SK-N-SH (cell line): ENCODE data around the gene ZNRF1.

Source experiments
- CHD2 ChIP-seq: fragments of 150-350 bp; IDR thresholded peaks from 2 replicates; pipeline ENCODE4 v1.6.1; 2018; ENCODE audit warnings: low read length; ENCODE audit not compliant: partially characterized antibody
- CTCF ChIP-seq: fragments of 200-600 bp; sonication (generic); IDR thresholded peaks from 2 replicates; pipeline ENCODE4 v1.6.1; 2017; ENCODE audit warnings: antibody characterized with exemption, mild to moderate bottlenecking, moderate library complexity
- EP300 ChIP-seq, 2 experiments: IDR thresholded peaks; 2 replicates each; pipeline versions ENCODE4 v1.4.0 to v1.6.1; 2012; ENCODE audit warnings: borderline replicate concordance in 1 of 2, low read depth in 1 of 2, low read length in 1 of 2
- FOXJ3 ChIP-seq: sonication (generic); formaldehyde crosslinking; IDR thresholded peaks from 2 replicates; pipeline ENCODE4 v1.5.1; 2020; ENCODE audit warnings: mild to moderate bottlenecking, missing genetic modification reagents
- GATA2 ChIP-seq: sonication (generic); formaldehyde crosslinking; IDR thresholded peaks from 2 replicates; pipeline ENCODE4 v1.5.0; 2020; ENCODE audit warnings: mild to moderate bottlenecking, missing genetic modification reagents
- MEF2A ChIP-seq: IDR thresholded peaks from 2 replicates; pipeline ENCODE4 v1.4.0; 2012; ENCODE audit warnings: low read depth, borderline replicate concordance
- POLR2AphosphoS5 ChIP-seq: IDR thresholded peaks from 2 replicates; pipeline ENCODE4 v1.6.1; 2012; ENCODE audit warnings: low read depth, low read length
- SIN3A ChIP-seq: IDR thresholded peaks from 2 replicates; pipeline ENCODE4 v1.6.1; 2012; ENCODE audit warnings: low read depth, mild to moderate bottlenecking, low read length, moderate library complexity, borderline replicate concordance
- SMC3 ChIP-seq: IDR thresholded peaks from 2 replicates; pipeline ENCODE4 v1.6.1; 2012; ENCODE audit warnings: low read depth, low read length, improper control_type of control experiment
- TCF12 ChIP-seq: IDR thresholded peaks from 2 replicates; pipeline ENCODE4 v1.4.0; 2012
- YY1 ChIP-seq: IDR thresholded peaks from 2 replicates; pipeline ENCODE4 v1.4.0; 2012; ENCODE audit warnings: low read depth, mild to moderate bottlenecking
- TF ChIP-seq, protein P1 (sequence below): IDR thresholded peaks from 2 replicates; pipeline ENCODE4 v1.4.0; 2012; ENCODE audit warnings: low read depth
- TF ChIP-seq, protein P2 (sequence below): fragments of 150-350 bp; IDR thresholded peaks from 2 replicates; pipeline ENCODE4 v1.6.1; 2017; ENCODE audit warnings: antibody characterized with exemption, low read length, low read depth, borderline replicate concordance

DNA sequence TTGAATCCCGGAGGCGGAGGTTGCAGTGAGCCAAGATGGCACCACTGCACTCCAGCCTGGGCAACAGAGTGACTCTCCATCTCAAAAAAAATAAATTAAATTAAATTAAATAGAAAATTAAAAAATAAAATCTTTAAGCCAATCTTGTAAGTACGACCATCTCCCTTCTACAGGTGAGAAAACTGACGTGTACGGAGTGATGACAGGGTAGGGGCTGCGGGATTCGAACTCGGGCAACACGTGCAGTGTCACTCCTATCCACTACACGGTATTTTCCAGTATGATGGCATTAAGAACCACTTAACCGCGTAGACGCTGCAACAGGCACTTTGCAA lies 14.7 kb upstream of the ZNRF1 start:
- TF ChIP-seq CTCF: no peak
- no peak for TF ChIP-seq CHD2
- TF ChIP-seq POLR2AphosphoS5: no peak
- TF ChIP-seq, protein P1, sequence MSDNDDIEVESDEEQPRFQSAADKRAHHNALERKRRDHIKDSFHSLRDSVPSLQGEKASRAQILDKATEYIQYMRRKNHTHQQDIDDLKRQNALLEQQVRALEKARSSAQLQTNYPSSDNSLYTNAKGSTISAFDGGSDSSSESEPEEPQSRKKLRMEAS: no peak
- no peak for TF ChIP-seq EP300 (IDR thresholded peaks at IDR 0.05; ENCODE audit: borderline replicate concordance in 1 of 2, low read depth in 1 of 2, low read length in 1 of 2)
- no peak for TF ChIP-seq FOXJ3 (CRISPR knock-in tag)
- no peak for TF ChIP-seq SIN3A
- no peak for TF ChIP-seq SMC3
- no peak for TF ChIP-seq YY1
- TF ChIP-seq GATA2: no peak
- no peak for TF ChIP-seq MEF2A
- TF ChIP-seq, protein P2, sequence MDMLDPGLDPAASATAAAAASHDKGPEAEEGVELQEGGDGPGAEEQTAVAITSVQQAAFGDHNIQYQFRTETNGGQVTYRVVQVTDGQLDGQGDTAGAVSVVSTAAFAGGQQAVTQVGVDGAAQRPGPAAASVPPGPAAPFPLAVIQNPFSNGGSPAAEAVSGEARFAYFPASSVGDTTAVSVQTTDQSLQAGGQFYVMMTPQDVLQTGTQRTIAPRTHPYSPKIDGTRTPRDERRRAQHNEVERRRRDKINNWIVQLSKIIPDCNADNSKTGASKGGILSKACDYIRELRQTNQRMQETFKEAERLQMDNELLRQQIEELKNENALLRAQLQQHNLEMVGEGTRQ: no peak
- no peak for TF ChIP-seq TCF12
